SK-N-SH (cell line): ENCODE measurements around the gene ZNF845. TPM values are rescaled to one million over a fixed set of nuclear protein-coding genes. Genes with fewer than 3 reads are reported as not detected.

Source experiments
- CTCF ChIA-PET: fragments of 300-600, 350-600 bp; formaldehyde crosslinking; extraction: SDS; loops from one replicate; lab custom pipeline; 2021; lab: Yijun Ruan, JAX
- POLR2A ChIA-PET: fragments of 350-600 bp; sonication (Branson Sonifier 250); formaldehyde crosslinking; extraction: SDS; loops from one replicate; lab custom pipeline; 2020; ENCODE audit warnings: antibody characterized with exemption, inconsistent platforms; lab: Yijun Ruan, JAX
- DNase-seq: peaks from one replicate; pipeline ENCODE4 v3.0.0; 2012
- H2AFZ ChIP-seq: fragments of 200-600 bp; sonication (generic); 2 replicates; pipeline ENCODE4 v1.8.1; 2016; ENCODE audit warnings: antibody characterized with exemption, mild to moderate bottlenecking, low read depth
- H3F3A ChIP-seq: fragments of 200-600 bp; sonication (generic); replicated peaks from 2 replicates; pipeline ENCODE3; 2016; ENCODE audit warnings: antibody characterized with exemption, mild to moderate bottlenecking; ENCODE audit not compliant: insufficient read depth
- H3K27ac ChIP-seq, 2 experiments: fragments of 200-500 bp in 1 of 2; fragments of 200-600 bp in 1 of 2; sonication (Bioruptor generic) in 1 of 2; sonication (generic), shearing (Covaris generic) in 1 of 2; 2 replicates each; pipeline versions ENCODE4 v1.5.1 to v1.6.1; 2014 to 2016; ENCODE audit warnings: low read depth in 2 of 2, inconsistent platforms in 1 of 2, low read length in 1 of 2, mild to moderate bottlenecking in 1 of 2, mixed read lengths in 1 of 2
- H3K27me3 ChIP-seq: fragments of 200-600 bp; sonication (generic), shearing (Covaris generic); 2 replicates; pipeline ENCODE4 v1.6.1; 2016; ENCODE audit warnings: mixed run types; ENCODE audit not compliant: insufficient read depth
- H3K36me3 ChIP-seq, 2 experiments: fragments of 200-500 bp in 1 of 2; fragments of 200-600 bp in 1 of 2; sonication (Bioruptor generic) in 1 of 2; sonication (generic) in 1 of 2; replicated peaks in 1 of 2; 2 replicates each; pipeline versions ENCODE3 to v1.5.1; 2014 to 2016; ENCODE audit warnings: low read length in 1 of 2, mild to moderate bottlenecking in 1 of 2; ENCODE audit not compliant: insufficient read depth in 2 of 2, control insufficient read depth in 1 of 2
- H3K4me1 ChIP-seq, 2 experiments: fragments of 200-500 bp in 1 of 2; fragments of 200-600 bp in 1 of 2; sonication (Bioruptor generic) in 1 of 2; sonication (generic), shearing (Covaris generic) in 1 of 2; 2 replicates each; pipeline versions ENCODE4 v1.5.1 to v1.6.1; 2014 to 2016; ENCODE audit warnings: low read depth in 1 of 2, low read length in 1 of 2, mixed run types in 1 of 2; ENCODE audit not compliant: insufficient read depth in 2 of 2, control insufficient read depth in 1 of 2
- H3K4me2 ChIP-seq: fragments of 200-600 bp; sonication (generic), shearing (Covaris generic); 2 replicates; pipeline ENCODE4 v1.6.1; 2017; ENCODE audit warnings: mixed run types
- H3K4me3 ChIP-seq, 2 experiments: fragments of 200-500 bp in 1 of 2; fragments of 200-600 bp in 1 of 2; sonication (Bioruptor generic) in 1 of 2; sonication (generic), shearing (Covaris generic) in 1 of 2; 2 replicates each; pipeline versions ENCODE4 v1.5.1 to v1.8.1; 2014 to 2016; ENCODE audit warnings: low read depth in 2 of 2, inconsistent platforms in 1 of 2, low read length in 1 of 2, mild to moderate bottlenecking in 1 of 2, mixed read lengths in 1 of 2, moderate library complexity in 1 of 2
- H3K79me2 ChIP-seq: fragments of 200-600 bp; sonication (generic); 2 replicates; pipeline ENCODE4 v1.8.1; 2017; ENCODE audit warnings: mild to moderate bottlenecking; ENCODE audit not compliant: insufficient read depth
- H3K9ac ChIP-seq: fragments of 200-600 bp; sonication (generic); 2 replicates; pipeline ENCODE4 v1.6.1; 2017; ENCODE audit warnings: mixed run types
- H3K9me2 ChIP-seq: fragments of 200-600 bp; sonication (generic); 2 replicates; pipeline ENCODE4 v1.6.1; 2017; ENCODE audit warnings: mixed run types
- H3K9me3 ChIP-seq: fragments of 200-600 bp; sonication (generic); 2 replicates; pipeline ENCODE4 v1.6.1; 2017; ENCODE audit warnings: mixed run types, mild to moderate bottlenecking, moderate library complexity
- H4K20me1 ChIP-seq: fragments of 200-600 bp; sonication (generic); 2 replicates; pipeline ENCODE4 v1.6.1; 2017; ENCODE audit warnings: mild to moderate bottlenecking, mixed run types; ENCODE audit not compliant: insufficient read depth
- CHD2 ChIP-seq: fragments of 150-350 bp; IDR thresholded peaks from 2 replicates; pipeline ENCODE4 v1.6.1; 2018; ENCODE audit warnings: low read length; ENCODE audit not compliant: partially characterized antibody
- ELF1 ChIP-seq: IDR thresholded peaks from 2 replicates; pipeline ENCODE4 v1.4.0; 2012
- FOXM1 ChIP-seq: IDR thresholded peaks from 2 replicates; pipeline ENCODE4 v1.4.0; 2012; ENCODE audit warnings: low read depth, mild to moderate bottlenecking
- GABPA ChIP-seq: IDR thresholded peaks from 2 replicates; pipeline ENCODE4 v1.4.0; 2012; ENCODE audit warnings: low read depth, mild to moderate bottlenecking
- MAX ChIP-seq: IDR thresholded peaks from 2 replicates; pipeline ENCODE4 v1.4.0; 2012; ENCODE audit warnings: low read depth
- MEF2A ChIP-seq: IDR thresholded peaks from 2 replicates; pipeline ENCODE4 v1.4.0; 2012; ENCODE audit warnings: low read depth, borderline replicate concordance
- MXI1 ChIP-seq: IDR thresholded peaks from 2 replicates; pipeline ENCODE4 v1.6.1; 2012; ENCODE audit warnings: mild to moderate bottlenecking, low read depth, low read length, improper control_type of control experiment
- NFIC ChIP-seq: IDR thresholded peaks from 2 replicates; pipeline ENCODE4 v1.4.0; 2012; ENCODE audit warnings: borderline replicate concordance
- NRF1 ChIP-seq: IDR thresholded peaks from 2 replicates; pipeline ENCODE4 v1.6.1; 2012; ENCODE audit warnings: low read depth, mild to moderate bottlenecking, low read length
- RFX5 ChIP-seq: IDR thresholded peaks from 2 replicates; pipeline ENCODE4 v1.6.1; 2012; ENCODE audit warnings: mild to moderate bottlenecking, improper control_type of control experiment, low read length
- SIN3A ChIP-seq: IDR thresholded peaks from 2 replicates; pipeline ENCODE4 v1.6.1; 2012; ENCODE audit warnings: low read depth, mild to moderate bottlenecking, low read length, moderate library complexity, borderline replicate concordance
- TAF1 ChIP-seq: IDR thresholded peaks from 2 replicates; pipeline ENCODE4 v1.6.1; 2012; ENCODE audit warnings: low read depth, mild to moderate bottlenecking, low read length, moderate library complexity, borderline replicate concordance
- TCF12 ChIP-seq: IDR thresholded peaks from 2 replicates; pipeline ENCODE4 v1.4.0; 2012
- TEAD4 ChIP-seq: IDR thresholded peaks from 2 replicates; pipeline ENCODE4 v1.4.0; 2012; ENCODE audit warnings: mild to moderate bottlenecking, borderline replicate concordance; ENCODE audit not compliant: insufficient read depth
- YY1 ChIP-seq: IDR thresholded peaks from 2 replicates; pipeline ENCODE4 v1.4.0; 2012; ENCODE audit warnings: low read depth, mild to moderate bottlenecking
- ZBTB33 ChIP-seq: IDR thresholded peaks from 2 replicates; pipeline ENCODE4 v1.4.0; 2012; ENCODE audit warnings: low read depth, borderline replicate concordance
- whole genome bisulfite sequencing: methylation state at CpG from one replicate; pipeline ENCODE4 v1.1.6; 2017; ENCODE audit warnings: low lambda C conversion rate; 5-methylcytosine and 5-hydroxymethylcytosine counted together
- polyA plus RNA-seq, 3 experiments: library from polyadenylated mRNA; depleted of rRNA; stranded (reverse); fragments of >200 nt; gene quantifications; 2 replicates each; pipeline ENCODE4 v1.2.3, GENCODE V29; 2012

The ZNF845 gene
- polyA plus RNA-seq, 1 of the 3 experiments (the other 2 are of a cell fraction) = 0.77 TPM

GRCh38 chr19:53365134-53365898, 31.8 kb downstream of the ZNF845 start, which contains the start of gene ZNF525 (continued):
- TF ChIP-seq RFX5 (no peak), ELF1 (peak; percentile 96), MXI1 (peak; percentile 97), SIN3A (0 out of 2 replicates have a peak, but pooled peaks have one; percentile 50), FOXM1 (no peak), YY1 (no peak), TEAD4 (no peak), TAF1 (peak; percentile 64; the same call in 1 of the 2 replicates), MAX (peak; percentile 90), MEF2A (no peak), NFIC (no peak), CHD2 (peak; percentile 41), NRF1 (peak; percentile 63)

- Histone ChIP-seq H3K36me3 (no peaks in the 10 kb centered on the region), H3K27me3 (no peaks in the 10 kb centered on the region), H3K4me1 (peaks cover 0 to 2% of the 10 kb centered on the region in 2 experiments; a peak in 1 of 4 replicates), H4K20me1 (no peaks in the 10 kb centered on the region), H3F3A (peaks cover 5% of the 10 kb centered on the region), H3K9me3 (no peaks in the 10 kb centered on the region), H3K9me2 (no peaks in the 10 kb centered on the region), H2AFZ (peak overlapping the region; percentile 97), H3K79me2 (no peaks in the 10 kb centered on the region), H3K27ac (peak overlapping the region; percentile 36 to 51; a peak in 2 of 4 replicates), H3K4me2 (peak overlapping the region; percentile 98), H3K4me3 (peak overlapping the region; percentile 85 to 88), H3K9ac (peak overlapping the region; percentile 79)
- peak; percentile 47 for DNase-seq
- peak; percentile 13; the same call in 1 of the 2 replicates for TF ChIP-seq ZBTB33
- peak; percentile 12; the same call in 1 of the 2 replicates for TF ChIP-seq MAX
- no peak for TF ChIP-seq MXI1
- TF ChIP-seq TCF12 = no peak
- no peak for TF ChIP-seq GABPA
- peak; percentile 0 for TF ChIP-seq CHD2
- WGBS = 1% methylated on average over 32 of the region's 32 CpGs
- ChIA-PET CTCF (interaction anchor here (1.2 kb wide), 1 partner anchor 55 kb away, joined by 3 read pairs; no protein-coding TSS in a partner anchor), POLR2A (no interaction called here)
Measured at GRCh38 chr19:53365899-53366493, 32.4 kb downstream of the ZNF845 start.
